ENCODE data around the gene GCN1. TPM values are rescaled to one million over a fixed set of nuclear protein-coding genes. Genes with fewer than 3 reads are reported as not detected.

GCN1 gene
- polyA plus RNA-seq, 2 of the 4 experiments (the other 2 are of a cell fraction) = 43.2 to 64.1 TPM

- Histone ChIP-seq H3K4me1 (peaks cover 79% of the 10 kb centered on the region), H3K27ac (peak overlapping the region in 1 of 2 experiments; percentile 9; a peak in 2 of 6 replicates), H3K4me2 (no peak overlapping the region), H3K9me3 (no peaks in the 10 kb centered on the region), H3K4me3 (no peak overlapping the region)
- ChIA-PET CTCF (interaction anchor here (22.3 to 43.7 kb wide), 3 partner anchors 3 to 18 kb away, joined by 652 to 1367 read pairs (median 652); partner anchors contain the start of gene PXN), POLR2A (interaction anchor here (1.0 to 1.1 kb wide), 2 partner anchors 15 to 20 kb away, joined by 3 to 4 read pairs; no protein-coding TSS in a partner anchor)
- DNase-seq (ENCODE audit: low read depth in 1 of 2, low spot score in 1 of 2) (no peak), ATAC-seq (no peak), FAIRE-seq (no peak)
- TF ChIP-seq SREBF2 (IDR thresholded peaks at IDR 0.05) (no peak), FOXS1 (CRISPR knock-in tag; IDR thresholded peaks at IDR 0.05) (no peak)
- TF ChIP-seq, protein P1, sequence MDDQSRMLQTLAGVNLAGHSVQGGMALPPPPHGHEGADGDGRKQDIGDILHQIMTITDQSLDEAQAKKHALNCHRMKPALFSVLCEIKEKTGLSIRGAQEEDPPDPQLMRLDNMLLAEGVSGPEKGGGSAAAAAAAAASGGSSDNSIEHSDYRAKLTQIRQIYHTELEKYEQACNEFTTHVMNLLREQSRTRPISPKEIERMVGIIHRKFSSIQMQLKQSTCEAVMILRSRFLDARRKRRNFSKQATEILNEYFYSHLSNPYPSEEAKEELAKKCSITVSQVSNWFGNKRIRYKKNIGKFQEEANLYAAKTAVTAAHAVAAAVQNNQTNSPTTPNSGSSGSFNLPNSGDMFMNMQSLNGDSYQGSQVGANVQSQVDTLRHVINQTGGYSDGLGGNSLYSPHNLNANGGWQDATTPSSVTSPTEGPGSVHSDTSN (IDR thresholded peaks at IDR 0.05) = no peak
- 89% methylated on average over 8 of the region's 9 CpGs for WGBS (ENCODE audit: missing lambda C conversion rate)
Observed at GRCh38 chr12:120242275-120242799, 47.8 kb upstream of the GCN1 start.

DNA sequence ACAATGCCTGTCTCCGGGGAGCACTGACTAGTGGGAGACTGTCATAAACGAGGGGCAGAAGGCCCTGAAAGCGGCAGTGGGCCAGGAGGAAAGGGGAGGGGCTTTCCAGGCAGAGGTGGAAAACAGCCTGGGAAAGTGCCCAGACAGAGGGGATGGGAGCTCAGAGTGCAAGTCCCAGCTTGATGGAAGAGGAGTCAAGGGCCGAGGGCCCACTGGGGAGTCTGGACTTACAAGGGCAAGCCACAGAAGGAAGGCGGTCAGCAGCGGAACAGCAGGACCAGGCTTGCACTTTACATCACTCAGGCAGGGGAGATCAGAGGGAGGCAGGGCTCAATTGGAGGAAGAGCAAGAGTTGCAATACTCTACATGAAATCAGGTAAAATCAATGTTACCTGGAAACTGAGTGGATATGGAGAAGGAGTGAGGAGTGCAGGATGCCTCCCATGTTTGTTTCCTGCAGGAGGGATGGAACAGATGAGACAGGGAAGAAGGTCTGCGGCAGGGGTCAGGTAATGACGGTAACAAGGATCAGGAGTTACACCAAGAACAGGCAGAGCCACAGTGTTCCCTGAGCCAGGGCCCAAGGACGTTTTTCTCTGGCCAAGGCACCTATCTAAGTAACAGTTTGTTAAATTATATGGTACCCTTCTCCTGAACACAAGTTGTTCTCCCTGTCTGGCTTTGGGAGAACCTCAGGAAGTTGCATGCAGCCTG is 47.2 kb upstream of the GCN1 start:
- CTCF ChIA-PET = interaction anchor here (0.9 to 43.7 kb wide), 3 partner anchors 16 to 40 kb away, joined by 6 to 1367 read pairs (median 652); partner anchors contain the start of genes PXN and RPLP0
- Histone ChIP-seq H3K4me1 (peaks cover 79% of the 10 kb centered on the region), H3K9me3 (no peaks in the 10 kb centered on the region), H3K4me2 (no peak overlapping the region), H3K27ac (peak overlapping the region in 1 of 2 experiments; percentile 9; a peak in 3 of 6 replicates), H3K4me3 (no peak overlapping the region)
- FAIRE-seq = no peak
- POLR2A ChIA-PET = interaction anchor here (0.5 kb wide), 1 partner anchor 11 kb away, joined by 5 read pairs; no protein-coding TSS in a partner anchor
- ATAC-seq = no peak
- 85% methylated on average over 9 of the region's 9 CpGs for WGBS (ENCODE audit: missing lambda C conversion rate)
- DNase-seq (ENCODE audit: low read depth in 1 of 2, low spot score in 1 of 2) = no peak
- TF ChIP-seq MYC (IDR thresholded peaks at IDR 0.05; ENCODE audit: borderline replicate concordance, low read length) (no peak), CHD2 (IDR thresholded peaks at IDR 0.05; ENCODE audit: low read length, partially characterized antibody) (no peak), HOXB5 (CRISPR knock-in tag; IDR thresholded peaks at IDR 0.05) (no peak), CBX2 (IDR thresholded peaks at IDR 0.05; ENCODE audit: borderline replicate concordance, low read depth) (no peak), NR3C1 (IDR thresholded peaks at IDR 0.05) (no peak), ESRRA (IDR thresholded peaks at IDR 0.05; ENCODE audit: borderline replicate concordance, low read length) (no peak), SMC3 (IDR thresholded peaks at IDR 0.05) (no peak), TFCP2L1 (CRISPR knock-in tag; IDR thresholded peaks at IDR 0.05) (no peak), RAD21 (conservative IDR thresholded peaks at IDR 0.05 in 1 of 2, IDR thresholded peaks at IDR 0.05 in 1 of 2) (no peak), ZNF302 (CRISPR knock-in tag; IDR thresholded peaks at IDR 0.05) (no peak), POLR2AphosphoS2 (conservative IDR thresholded peaks at IDR 0.05; ENCODE audit: low read length) (no peak), EHF (CRISPR knock-in tag; IDR thresholded peaks at IDR 0.05) (no peak), ZSCAN20 (CRISPR knock-in tag; IDR thresholded peaks at IDR 0.05) (no peak), GATA3 (IDR thresholded peaks at IDR 0.05; ENCODE audit: borderline replicate concordance) (no peak), BCL3 (IDR thresholded peaks at IDR 0.05) (no peak)
- TF ChIP-seq, protein P2, sequence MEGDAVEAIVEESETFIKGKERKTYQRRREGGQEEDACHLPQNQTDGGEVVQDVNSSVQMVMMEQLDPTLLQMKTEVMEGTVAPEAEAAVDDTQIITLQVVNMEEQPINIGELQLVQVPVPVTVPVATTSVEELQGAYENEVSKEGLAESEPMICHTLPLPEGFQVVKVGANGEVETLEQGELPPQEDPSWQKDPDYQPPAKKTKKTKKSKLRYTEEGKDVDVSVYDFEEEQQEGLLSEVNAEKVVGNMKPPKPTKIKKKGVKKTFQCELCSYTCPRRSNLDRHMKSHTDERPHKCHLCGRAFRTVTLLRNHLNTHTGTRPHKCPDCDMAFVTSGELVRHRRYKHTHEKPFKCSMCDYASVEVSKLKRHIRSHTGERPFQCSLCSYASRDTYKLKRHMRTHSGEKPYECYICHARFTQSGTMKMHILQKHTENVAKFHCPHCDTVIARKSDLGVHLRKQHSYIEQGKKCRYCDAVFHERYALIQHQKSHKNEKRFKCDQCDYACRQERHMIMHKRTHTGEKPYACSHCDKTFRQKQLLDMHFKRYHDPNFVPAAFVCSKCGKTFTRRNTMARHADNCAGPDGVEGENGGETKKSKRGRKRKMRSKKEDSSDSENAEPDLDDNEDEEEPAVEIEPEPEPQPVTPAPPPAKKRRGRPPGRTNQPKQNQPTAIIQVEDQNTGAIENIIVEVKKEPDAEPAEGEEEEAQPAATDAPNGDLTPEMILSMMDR (IDR thresholded peaks at IDR 0.05) = no peak
- TF ChIP-seq, protein P1 (IDR thresholded peaks at IDR 0.05) = no peak
